Endothelial cell of umbilical vein (primary cell): ENCODE data around the gene ROBO2.

Experiments
- CTCF ChIP-seq, 2 donors: IDR thresholded peaks; 1 replicate in 1 of 2; 2 replicates in 1 of 2; pipeline ENCODE4 v1.5.1; 2011; ENCODE audit warnings: low read length in 2 of 2, mild to moderate bottlenecking in 2 of 2, moderate library complexity in 2 of 2, control low read depth in 1 of 2, inconsistent platforms in 1 of 2, low read depth in 1 of 2; ENCODE audit not compliant: insufficient read depth in 1 of 2; ENCODE audit errors: extremely low read depth in 1 of 2
- EZH2 ChIP-seq: IDR thresholded peaks from 2 replicates; pipeline ENCODE4 v1.6.1; 2012; ENCODE audit warnings: borderline replicate concordance, low read depth, mild to moderate bottlenecking, moderate library complexity, low read length, inconsistent platforms; ENCODE audit not compliant: severe bottlenecking
- MAX ChIP-seq: IDR thresholded peaks from 2 replicates; pipeline ENCODE4 v1.6.1; 2011; ENCODE audit not compliant: insufficient read depth, insufficient read length
- MYC ChIP-seq: IDR thresholded peaks from one replicate; pipeline ENCODE4 v1.6.1; 2011; ENCODE audit warnings: mild to moderate bottlenecking, low read depth, low read length
- POLR2A ChIP-seq: IDR thresholded peaks from 2 replicates; pipeline ENCODE4 v1.6.1; 2012; ENCODE audit warnings: low read depth, mild to moderate bottlenecking, control low read depth, low read length
- POLR2AphosphoS5 ChIP-seq: IDR thresholded peaks from 2 replicates; pipeline ENCODE4 v1.6.1; 2012; ENCODE audit warnings: low read depth, mild to moderate bottlenecking, control low read depth, low read length, moderate library complexity; ENCODE audit not compliant: insufficient read depth

GRCh38 chr3:77590191-77590590, 550.3 kb downstream of the ROBO2 start:
- TF ChIP-seq POLR2A (no peak), CTCF (IDR thresholded peaks at IDR 0.05; ENCODE audit: extremely low read depth in 1 of 2, insufficient read depth in 1 of 2, low read depth in 1 of 2, low read length in 2 of 2) (no peak), EZH2 (no peak), POLR2AphosphoS5 (no peak), MYC (no peak), MAX (no peak)
